HG02970 (cell line): Measurements from ENCODE around the gene CYB5R3.
"Not testable (repeated sequence)": the region's sequence is repeated elsewhere in the genome, so short reads cannot be mapped to it uniquely, and the experiment has no call there.

Experiments used
- ATAC-seq: cut with Tn5 transposase; IDR thresholded peaks from one replicate; pipeline ENCODE4 v1.9.1; 2021; ENCODE audit warnings: mild to moderate bottlenecking, moderate library complexity, moderate number of reproducible peaks; ENCODE audit not compliant: unreplicated experiment, low FRiP score

The CYB5R3 gene

DNA sequence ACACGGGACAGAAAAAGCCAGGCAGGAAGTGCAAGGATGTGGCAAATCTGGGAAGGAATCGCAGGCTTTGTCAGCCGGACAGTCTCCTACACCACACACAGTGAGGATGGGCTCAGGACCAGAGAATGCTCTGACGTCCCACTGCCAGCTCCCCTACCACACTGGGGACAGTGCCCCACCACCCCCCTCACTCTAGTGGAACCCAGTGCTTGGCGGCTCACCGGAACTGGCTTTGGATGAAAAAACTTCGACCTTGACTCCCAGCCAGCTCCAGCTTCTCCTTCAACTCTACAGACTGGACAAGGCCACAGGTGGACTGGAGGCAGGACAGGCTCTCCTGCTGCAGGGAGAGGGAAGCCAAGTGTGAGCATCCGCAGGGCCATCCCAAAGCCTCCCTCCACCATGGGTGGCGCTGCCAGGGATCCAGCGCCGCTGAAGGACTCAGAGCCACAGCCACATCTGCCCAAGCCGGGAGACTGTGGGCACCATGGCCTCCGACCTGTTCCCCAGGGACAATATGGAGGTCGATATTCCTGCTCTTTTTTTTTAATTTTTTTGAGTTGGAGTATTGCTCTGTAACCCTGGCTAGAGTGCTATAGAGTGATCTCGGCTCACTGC lies 71.5 kb downstream of the CYB5R3 start:
- no peak for ATAC-seq

DNA sequence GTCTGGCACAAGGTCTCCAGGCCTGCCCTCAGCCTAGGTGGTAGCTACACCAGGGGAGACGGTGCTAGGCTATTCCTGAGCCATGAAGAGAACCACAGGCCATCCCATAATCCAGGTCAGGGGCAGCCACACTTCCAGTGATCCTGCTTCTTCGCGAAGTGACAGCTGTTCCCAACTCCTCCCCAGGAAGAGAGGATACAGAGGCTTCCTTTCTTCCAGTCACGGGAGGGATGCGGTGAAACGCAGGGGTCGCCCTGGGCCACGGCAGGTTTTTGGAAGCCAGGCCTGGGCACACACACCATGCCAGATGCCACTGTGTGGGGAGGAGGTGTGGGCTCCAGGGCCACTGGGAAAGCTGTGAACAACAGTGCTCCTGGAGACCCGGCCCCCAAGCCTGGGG lies 72.1 kb downstream of the CYB5R3 start:
- ATAC-seq = not testable (repeated sequence)

DNA sequence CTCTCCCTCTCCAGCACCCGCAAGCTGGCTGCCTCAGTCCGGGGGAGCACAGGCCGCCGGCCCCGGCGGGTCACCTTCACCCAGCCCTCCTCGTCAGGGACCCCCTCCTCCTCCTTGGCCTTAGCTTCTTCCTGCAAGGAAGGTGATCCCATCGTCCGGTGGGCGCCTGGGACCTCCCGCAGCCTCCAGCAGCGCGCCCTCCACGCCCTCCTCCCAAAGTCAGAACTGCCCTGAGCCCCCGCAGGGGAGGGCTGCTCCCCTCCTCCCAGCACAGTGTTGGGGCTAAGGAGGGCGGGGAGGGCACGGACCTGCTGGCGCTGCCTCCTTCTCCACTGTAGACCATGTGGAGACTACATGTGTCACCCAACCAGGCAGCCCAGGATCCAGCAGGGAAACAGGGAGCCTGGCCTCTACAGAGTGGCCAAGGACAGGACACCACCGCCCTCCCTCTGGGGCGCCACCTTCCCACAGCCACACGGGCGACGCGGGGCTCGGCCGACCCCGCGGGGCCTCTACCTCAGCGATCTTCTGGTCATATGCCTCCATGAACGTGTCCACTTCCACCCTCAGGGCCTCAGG lies 73.1 kb downstream of the CYB5R3 start:
- not testable (repeated sequence) for ATAC-seq

DNA sequence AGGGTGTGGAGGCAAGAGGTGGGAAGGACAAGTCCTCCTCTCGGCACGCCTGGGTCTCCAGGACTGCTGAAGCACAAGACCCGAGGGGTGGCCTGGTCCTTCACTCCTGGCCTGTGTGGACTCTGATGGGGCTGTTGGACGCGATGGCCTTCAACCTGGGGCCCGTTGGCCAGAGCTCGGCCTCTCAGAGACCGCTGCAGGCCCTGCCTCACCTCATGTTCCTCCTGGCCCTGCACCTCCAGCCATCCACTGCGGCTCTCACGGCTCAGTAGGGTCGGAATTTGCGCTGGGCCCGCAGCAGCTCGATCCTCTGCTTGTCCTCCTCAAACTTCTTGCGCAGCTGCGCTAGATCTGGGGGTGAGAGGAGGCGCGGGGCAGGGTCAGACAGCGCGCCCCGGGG lies 74.7 kb downstream of the CYB5R3 start:
- not testable (repeated sequence) for ATAC-seq

DNA sequence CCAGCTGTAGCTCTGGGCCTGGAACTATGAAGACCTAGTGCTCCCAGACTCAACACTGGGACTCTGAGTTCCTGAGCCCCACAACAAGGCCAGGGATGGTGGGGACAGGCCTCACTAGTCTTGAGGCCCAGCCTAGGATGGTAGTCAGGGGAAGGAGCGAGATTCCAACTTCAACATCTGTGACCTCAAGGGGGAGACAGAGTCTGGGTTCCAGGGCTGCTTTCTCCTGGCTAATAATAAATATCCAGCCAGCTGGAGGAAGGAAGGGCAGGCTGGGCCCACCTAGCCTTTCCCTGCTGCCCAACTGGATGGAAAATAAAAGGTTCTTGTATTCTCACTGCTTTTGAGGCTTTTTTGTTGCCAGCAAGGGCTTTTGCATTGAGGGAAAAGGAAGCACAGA lies 75.1 kb downstream of the CYB5R3 start:
- not testable (repeated sequence) for ATAC-seq

DNA sequence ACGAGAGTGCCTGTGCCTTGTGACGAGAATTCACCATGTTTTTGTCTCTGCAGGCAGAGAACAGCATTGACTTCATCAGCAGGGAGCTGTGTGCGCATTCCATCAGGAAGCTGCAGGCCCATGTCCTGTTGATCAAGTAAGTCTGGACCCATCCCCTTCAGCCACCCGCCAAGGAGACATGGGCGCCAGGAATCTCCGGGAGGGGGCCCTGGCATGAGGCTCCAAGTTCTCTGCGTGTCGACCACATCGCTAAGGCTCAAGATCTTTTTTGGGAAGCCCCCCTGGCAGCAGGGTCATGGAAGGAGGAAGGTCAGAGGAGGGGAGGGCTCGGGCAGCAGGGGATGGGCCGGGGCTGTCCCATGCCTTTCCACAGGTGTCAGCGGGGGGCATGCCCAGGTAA lies 78.1 kb downstream of the CYB5R3 start:
- ATAC-seq = not testable (repeated sequence)

DNA sequence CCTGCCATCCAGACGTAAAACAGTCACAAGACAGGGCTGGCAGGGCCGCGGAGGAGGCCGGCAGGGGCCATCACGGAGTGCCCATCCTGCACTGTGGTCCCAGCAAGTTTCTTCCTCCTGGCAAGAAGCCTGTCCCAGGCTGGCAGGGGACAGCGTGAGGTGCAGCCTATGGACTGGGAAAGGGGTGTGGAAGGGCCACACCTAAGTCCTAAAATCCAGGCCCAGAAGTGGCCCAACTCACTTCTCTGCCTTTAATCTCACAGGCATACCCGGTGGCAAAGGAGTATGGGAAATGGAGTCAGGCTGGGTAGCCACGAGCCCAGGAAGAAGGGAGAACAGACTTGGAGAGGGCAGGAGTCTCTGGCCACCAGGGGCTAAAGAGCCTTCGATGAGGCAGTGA lies 78.6 kb downstream of the CYB5R3 start:
- ATAC-seq = not testable (repeated sequence)

DNA sequence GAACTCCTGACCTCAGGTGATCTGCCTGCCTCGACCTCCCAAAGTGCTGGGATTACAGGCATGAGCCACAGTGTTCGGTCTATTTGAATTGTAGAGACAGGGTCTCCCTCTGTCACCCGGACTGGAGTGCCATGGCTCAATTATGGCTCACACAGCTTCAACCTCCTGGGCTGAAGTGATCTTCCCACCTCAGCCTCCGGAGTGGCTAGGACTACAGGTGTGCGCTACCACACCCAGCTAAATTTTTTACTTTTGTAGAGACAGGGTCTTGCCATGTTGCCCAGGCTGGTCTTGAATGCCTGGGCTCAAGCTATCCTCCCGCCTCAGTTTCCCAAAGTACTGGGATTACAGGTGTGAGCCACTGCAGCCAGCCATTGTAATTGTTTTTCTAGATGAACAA lies 81.2 kb downstream of the CYB5R3 start:
- ATAC-seq = not testable (repeated sequence)
